ENCODE measurements around the gene SAPCD1.

GRCh38 chr6:31752739-31753319 is 9.6 kb upstream of the SAPCD1 start:
- TF ChIP-seq CTCF (IDR thresholded peaks at IDR 0.05) (no peak), ZFX (IDR thresholded peaks at IDR 0.05; ENCODE audit: borderline replicate concordance) (no peak)

Measured in 22Rv1 (cell line).